GM12878 (cell line): ENCODE measurements around the gene GNAT1.

Experiments used
- CREB1 ChIP-seq: IDR thresholded peaks from 2 replicates; pipeline ENCODE4 v1.6.1; 2012; ENCODE audit warnings: low read depth, mild to moderate bottlenecking, inconsistent platforms
- E2F8 ChIP-seq: fragments of 450-650 bp; IDR thresholded peaks from 2 replicates; pipeline ENCODE4 v1.6.1; 2018; ENCODE audit warnings: mild to moderate bottlenecking, low read depth, moderate library complexity; ENCODE audit not compliant: partially characterized antibody
- FOXM1 ChIP-seq: IDR thresholded peaks from 2 replicates; pipeline ENCODE4 v1.6.1; 2012; ENCODE audit warnings: low read depth, mild to moderate bottlenecking, inconsistent platforms, low read length, moderate library complexity
- KAT2A ChIP-seq: conservative IDR thresholded peaks from 2 replicates; pipeline ENCODE4 v1.6.1; 2011; ENCODE audit warnings: low read depth, low read length; ENCODE audit not compliant: control insufficient read depth
- NFIC ChIP-seq: IDR thresholded peaks from 2 replicates; pipeline ENCODE4 v1.6.1; 2012; ENCODE audit warnings: low read depth, mild to moderate bottlenecking, inconsistent platforms, low read length, moderate library complexity
- POLR2A ChIP-seq: IDR thresholded peaks from 2 replicates; pipeline ENCODE4 v1.6.1; 2011; ENCODE audit warnings: low read depth, mild to moderate bottlenecking, low read length
- POLR2AphosphoS5 ChIP-seq: IDR thresholded peaks from 2 replicates; pipeline ENCODE4 v1.6.1; 2011; ENCODE audit warnings: mild to moderate bottlenecking, low read length, inconsistent platforms
- TCF3 ChIP-seq: IDR thresholded peaks from 2 replicates; pipeline ENCODE4 v1.6.1; 2012; ENCODE audit warnings: low read depth, mild to moderate bottlenecking, low read length, borderline replicate concordance; ENCODE audit not compliant: insufficient read depth
- ZNF592 ChIP-seq: fragments of 450-650 bp; IDR thresholded peaks from 2 replicates; pipeline ENCODE4 v1.6.1; 2017; ENCODE audit warnings: mild to moderate bottlenecking, moderate library complexity
- TF ChIP-seq, protein P1 (sequence below), 3 experiments: IDR thresholded peaks in 2 of 3; conservative IDR thresholded peaks in 1 of 3; 2 replicates each; pipeline ENCODE4 v1.5.1; 2011; ENCODE audit warnings: low read depth in 3 of 3, low read length in 3 of 3, mild to moderate bottlenecking in 3 of 3, control low read depth in 2 of 3, moderate library complexity in 2 of 3, inconsistent platforms in 1 of 3, mixed read lengths in 1 of 3; ENCODE audit not compliant: control insufficient read depth in 2 of 3, insufficient read depth in 1 of 3; ENCODE audit errors: extremely low read depth in 1 of 3
- TF ChIP-seq, protein P2 (sequence below): fragments of 450-650 bp; IDR thresholded peaks from 2 replicates; pipeline ENCODE4 v1.6.1; 2017; ENCODE audit warnings: mild to moderate bottlenecking, low read depth, inconsistent platforms; ENCODE audit not compliant: poor library complexity, severe bottlenecking

DNA sequence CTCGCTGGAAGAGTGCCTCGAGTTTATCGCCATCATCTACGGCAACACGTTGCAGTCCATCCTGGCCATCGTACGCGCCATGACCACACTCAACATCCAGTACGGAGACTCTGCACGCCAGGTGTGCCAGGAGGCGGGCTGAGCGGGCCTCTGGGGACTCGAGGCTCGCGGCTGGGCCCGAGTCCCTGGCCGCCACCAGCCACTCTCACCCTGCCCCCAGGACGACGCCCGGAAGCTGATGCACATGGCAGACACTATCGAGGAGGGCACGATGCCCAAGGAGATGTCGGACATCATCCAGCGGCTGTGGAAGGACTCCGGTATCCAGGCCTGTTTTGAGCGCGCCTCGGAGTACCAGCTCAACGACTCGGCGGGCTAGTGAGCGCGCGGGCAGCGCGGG lies 1.9 kb downstream of the GNAT1 start:
- TF ChIP-seq POLR2AphosphoS5 (no peak), POLR2A (no peak), KAT2A (no peak), ZNF592 (no peak), NFIC (no peak), E2F8 (no peak), TCF3 (no peak), CREB1 (no peak), FOXM1 (no peak)
- TF ChIP-seq, protein P1, sequence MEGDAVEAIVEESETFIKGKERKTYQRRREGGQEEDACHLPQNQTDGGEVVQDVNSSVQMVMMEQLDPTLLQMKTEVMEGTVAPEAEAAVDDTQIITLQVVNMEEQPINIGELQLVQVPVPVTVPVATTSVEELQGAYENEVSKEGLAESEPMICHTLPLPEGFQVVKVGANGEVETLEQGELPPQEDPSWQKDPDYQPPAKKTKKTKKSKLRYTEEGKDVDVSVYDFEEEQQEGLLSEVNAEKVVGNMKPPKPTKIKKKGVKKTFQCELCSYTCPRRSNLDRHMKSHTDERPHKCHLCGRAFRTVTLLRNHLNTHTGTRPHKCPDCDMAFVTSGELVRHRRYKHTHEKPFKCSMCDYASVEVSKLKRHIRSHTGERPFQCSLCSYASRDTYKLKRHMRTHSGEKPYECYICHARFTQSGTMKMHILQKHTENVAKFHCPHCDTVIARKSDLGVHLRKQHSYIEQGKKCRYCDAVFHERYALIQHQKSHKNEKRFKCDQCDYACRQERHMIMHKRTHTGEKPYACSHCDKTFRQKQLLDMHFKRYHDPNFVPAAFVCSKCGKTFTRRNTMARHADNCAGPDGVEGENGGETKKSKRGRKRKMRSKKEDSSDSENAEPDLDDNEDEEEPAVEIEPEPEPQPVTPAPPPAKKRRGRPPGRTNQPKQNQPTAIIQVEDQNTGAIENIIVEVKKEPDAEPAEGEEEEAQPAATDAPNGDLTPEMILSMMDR (IDR thresholded peaks at IDR 0.05 in 2 of 3, conservative IDR thresholded peaks at IDR 0.05 in 1 of 3; ENCODE audit: control insufficient read depth in 2 of 3, extremely low read depth in 1 of 3, insufficient read depth in 1 of 3, low read depth in 3 of 3, low read length in 3 of 3) = no peak
- TF ChIP-seq, protein P2, sequence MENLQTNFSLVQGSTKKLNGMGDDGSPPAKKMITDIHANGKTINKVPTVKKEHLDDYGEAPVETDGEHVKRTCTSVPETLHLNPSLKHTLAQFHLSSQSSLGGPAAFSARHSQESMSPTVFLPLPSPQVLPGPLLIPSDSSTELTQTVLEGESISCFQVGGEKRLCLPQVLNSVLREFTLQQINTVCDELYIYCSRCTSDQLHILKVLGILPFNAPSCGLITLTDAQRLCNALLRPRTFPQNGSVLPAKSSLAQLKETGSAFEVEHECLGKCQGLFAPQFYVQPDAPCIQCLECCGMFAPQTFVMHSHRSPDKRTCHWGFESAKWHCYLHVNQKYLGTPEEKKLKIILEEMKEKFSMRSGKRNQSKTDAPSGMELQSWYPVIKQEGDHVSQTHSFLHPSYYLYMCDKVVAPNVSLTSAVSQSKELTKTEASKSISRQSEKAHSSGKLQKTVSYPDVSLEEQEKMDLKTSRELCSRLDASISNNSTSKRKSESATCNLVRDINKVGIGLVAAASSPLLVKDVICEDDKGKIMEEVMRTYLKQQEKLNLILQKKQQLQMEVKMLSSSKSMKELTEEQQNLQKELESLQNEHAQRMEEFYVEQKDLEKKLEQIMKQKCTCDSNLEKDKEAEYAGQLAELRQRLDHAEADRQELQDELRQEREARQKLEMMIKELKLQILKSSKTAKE = no peak
